Neuronal stem cell (in vitro differentiated cells): ENCODE results near the gene NDRG4.

Experiments used
- DNase-seq: peaks from one replicate; pipeline ENCODE4 v3.0.0-alpha.2; 2013; ENCODE audit warnings: low spot score
- H2AFZ ChIP-seq: one replicate; pipeline ENCODE4 v1.6.1; 2013; ENCODE audit warnings: mild to moderate bottlenecking, low read length, inconsistent platforms
- H2AK5ac ChIP-seq: 2 replicates; pipeline ENCODE4 v1.6.1; 2013; ENCODE audit warnings: low read depth, mild to moderate bottlenecking, inconsistent platforms, low read length, moderate library complexity, mixed read lengths
- H2BK120ac ChIP-seq: 2 replicates; pipeline ENCODE4 v1.6.1; 2013; ENCODE audit warnings: low read depth, mild to moderate bottlenecking, inconsistent platforms, low read length, moderate library complexity, mixed read lengths
- H2BK12ac ChIP-seq: one replicate; pipeline ENCODE4 v1.6.1; 2013; ENCODE audit warnings: low read length, inconsistent platforms
- H2BK15ac ChIP-seq: 2 replicates; pipeline ENCODE4 v1.6.1; 2013; ENCODE audit warnings: mild to moderate bottlenecking, low read length, inconsistent platforms, mixed read lengths
- H2BK5ac ChIP-seq: one replicate; pipeline ENCODE4 v1.6.1; 2013; ENCODE audit warnings: inconsistent platforms, mild to moderate bottlenecking, low read length, moderate library complexity
- H3K14ac ChIP-seq: one replicate; pipeline ENCODE4 v1.6.1; 2013; ENCODE audit warnings: low read length, inconsistent platforms
- H3K18ac ChIP-seq: 2 replicates; pipeline ENCODE4 v1.6.1; 2013; ENCODE audit warnings: low read length, inconsistent platforms
- H3K23ac ChIP-seq: 2 replicates; pipeline ENCODE4 v1.6.1; 2013; ENCODE audit warnings: low read depth, mild to moderate bottlenecking, mixed read lengths, low read length, inconsistent platforms; ENCODE audit not compliant: poor library complexity
- H3K27ac ChIP-seq: replicated peaks from 3 replicates; pipeline ENCODE4 v1.5.1; 2013; ENCODE audit warnings: low read length, inconsistent platforms
- H3K27me3 ChIP-seq, 3 experiments: 2 replicates each; pipeline ENCODE4 v1.6.1; 2013; ENCODE audit warnings: low read length in 3 of 3, mild to moderate bottlenecking in 2 of 3, inconsistent platforms in 1 of 3, low read depth in 1 of 3, mixed read lengths in 1 of 3, moderate library complexity in 1 of 3; ENCODE audit not compliant: control insufficient read depth in 3 of 3, insufficient read depth in 3 of 3
- H3K36me3 ChIP-seq, 2 donors: replicated peaks in 1 of 2; 2 replicates each; pipeline ENCODE4 v1.6.1; 2013; ENCODE audit warnings: low read length in 2 of 2; ENCODE audit not compliant: control insufficient read depth in 2 of 2, insufficient read depth in 2 of 2
- H3K4ac ChIP-seq: 2 replicates; pipeline ENCODE4 v1.6.1; 2013; ENCODE audit warnings: inconsistent platforms, mild to moderate bottlenecking, low read length, moderate library complexity
- H3K4me1 ChIP-seq, 2 donors: 1 replicate in 1 of 2; 2 replicates in 1 of 2; pipeline ENCODE4 v1.6.1; 2013; ENCODE audit warnings: low read length in 2 of 2, low read depth in 1 of 2; ENCODE audit not compliant: control insufficient read depth in 2 of 2, insufficient read depth in 1 of 2
- H3K4me2 ChIP-seq: one replicate; pipeline ENCODE4 v1.6.1; 2013; ENCODE audit warnings: mild to moderate bottlenecking, low read length, inconsistent platforms; ENCODE audit not compliant: insufficient read depth, poor library complexity, severe bottlenecking
- H3K4me3 ChIP-seq, 2 donors: 2 replicates each; pipeline ENCODE4 v1.5.1; 2013; ENCODE audit warnings: low read length in 2 of 2, mild to moderate bottlenecking in 2 of 2, inconsistent platforms in 1 of 2, moderate library complexity in 1 of 2
- H3K79me1 ChIP-seq: one replicate; pipeline ENCODE4 v1.6.1; 2013; ENCODE audit warnings: low read depth, mild to moderate bottlenecking, inconsistent platforms, low read length, moderate library complexity
- H3K9ac ChIP-seq: one replicate; pipeline ENCODE4 v1.6.1; 2013; ENCODE audit warnings: mild to moderate bottlenecking, low read depth, low read length, inconsistent platforms; ENCODE audit not compliant: poor library complexity
- H3K9me3 ChIP-seq, 2 donors: replicated peaks in 1 of 2; 2 replicates each; pipeline versions ENCODE3 to v1.6.1; 2013; ENCODE audit warnings: low read length in 2 of 2, mild to moderate bottlenecking in 2 of 2, inconsistent platforms in 1 of 2, low read depth in 1 of 2, mixed read lengths in 1 of 2, moderate library complexity in 1 of 2; ENCODE audit not compliant: control insufficient read depth in 2 of 2, insufficient read depth in 1 of 2
- H4K8ac ChIP-seq: one replicate; pipeline ENCODE4 v1.6.1; 2013; ENCODE audit warnings: low read depth, mild to moderate bottlenecking, inconsistent platforms, low read length, moderate library complexity
- H4K91ac ChIP-seq: one replicate; pipeline ENCODE4 v1.6.1; 2013; ENCODE audit warnings: low read length, low read depth, mild to moderate bottlenecking, inconsistent platforms; ENCODE audit not compliant: poor library complexity
- WGBS, 2 donors: extraction: QIAGEN DNeasy Blood & Tissue Kit; methylation state at CpG; one replicate each; pipeline ENCODE4 v1.1.7; 2013; ENCODE audit warnings: missing lambda C conversion rate in 2 of 2, mixed read lengths in 1 of 2; ENCODE audit not compliant: insufficient read length in 2 of 2, insufficient replicate concordance in 1 of 2; ENCODE audit errors: extremely low coverage in 2 of 2; 5-methylcytosine and 5-hydroxymethylcytosine counted together

The NDRG4 gene

GRCh38 chr16:58498341-58499091 lies 1.4 kb upstream of the NDRG4 start:
- Histone ChIP-seq H3K18ac (no peak overlapping the region), H2BK5ac (peak overlapping the region; percentile 63), H2BK120ac (peak overlapping the region; percentile 7), H3K23ac (no peak overlapping the region), H3K9ac (peak overlapping the region; percentile 1), H3K4ac (no peak overlapping the region), H4K8ac (no peak overlapping the region), H3K27me3 (peaks cover 0 to 2% (median 0%) of the 10 kb centered on the region in 3 experiments), H2AFZ (no peak overlapping the region), H2BK15ac (peak overlapping the region; percentile 52), H3K14ac (no peak overlapping the region), H3K4me2 (no peak overlapping the region), H3K36me3 (peaks cover 0 to 2% of the 10 kb centered on the region in 2 donors), H2BK12ac (peak overlapping the region; percentile 27), H2AK5ac (peak overlapping the region; percentile 91), H3K27ac (no peak overlapping the region), H4K91ac (no peak overlapping the region), H3K4me1 (peaks cover 40 to 52% of the 10 kb centered on the region in 2 donors), H3K4me3 (no peak overlapping the region), H3K9me3 (no peaks in the 10 kb centered on the region), H3K79me1 (peaks cover 4% of the 10 kb centered on the region)
- WGBS, 2 donors: no CpG with 5 or more reads among the region's 9 CpGs
- no peak for DNase-seq

DNA sequence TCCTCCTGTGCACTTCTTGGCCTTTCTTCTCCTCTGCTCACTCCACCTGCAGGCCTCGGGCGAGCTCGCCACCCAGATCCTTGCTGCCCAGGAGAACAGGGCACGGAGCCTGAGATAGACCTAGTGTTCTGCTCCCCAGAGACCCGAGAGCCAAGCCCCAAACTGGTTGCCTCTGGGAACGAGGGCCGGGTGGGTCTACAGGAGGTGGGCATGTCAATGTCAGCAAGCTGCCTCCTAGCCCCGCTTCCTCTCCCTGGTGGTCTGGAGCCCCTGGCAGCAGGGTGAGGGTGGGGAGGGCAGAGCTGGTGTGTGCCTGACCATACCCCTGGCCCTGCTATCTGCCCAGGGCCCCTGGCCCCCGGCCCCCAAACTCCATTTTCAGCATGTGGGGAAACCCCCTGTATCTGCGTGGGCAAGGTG lies 841 bp upstream of the NDRG4 start:
- Histone ChIP-seq H2BK120ac (peak overlapping the region; percentile 7), H2BK5ac (no peak overlapping the region), H3K4me1 (peaks cover 37 to 46% of the 10 kb centered on the region in 2 donors), H3K18ac (peak overlapping the region; percentile 49), H2BK12ac (peak overlapping the region; percentile 27), H3K36me3 (peaks cover 2 to 8% of the 10 kb centered on the region in 2 donors), H3K27ac (no peak overlapping the region), H3K9ac (no peak overlapping the region), H2BK15ac (peak overlapping the region; percentile 91), H3K79me1 (peaks cover 4% of the 10 kb centered on the region), H3K4me2 (no peak overlapping the region), H2AFZ (peak overlapping the region; percentile 91), H3K14ac (no peak overlapping the region), H3K4ac (no peak overlapping the region), H4K8ac (no peak overlapping the region), H4K91ac (no peak overlapping the region), H3K4me3 (no peak overlapping the region), H2AK5ac (peak overlapping the region; percentile 90), H3K27me3 (peaks cover 0 to 2% (median 0%) of the 10 kb centered on the region in 3 experiments), H3K9me3 (no peaks in the 10 kb centered on the region), H3K23ac (peak overlapping the region; percentile 52)
- no peak for DNase-seq
- WGBS, 2 donors: no CpG with 5 or more reads among the region's 10 CpGs

DNA sequence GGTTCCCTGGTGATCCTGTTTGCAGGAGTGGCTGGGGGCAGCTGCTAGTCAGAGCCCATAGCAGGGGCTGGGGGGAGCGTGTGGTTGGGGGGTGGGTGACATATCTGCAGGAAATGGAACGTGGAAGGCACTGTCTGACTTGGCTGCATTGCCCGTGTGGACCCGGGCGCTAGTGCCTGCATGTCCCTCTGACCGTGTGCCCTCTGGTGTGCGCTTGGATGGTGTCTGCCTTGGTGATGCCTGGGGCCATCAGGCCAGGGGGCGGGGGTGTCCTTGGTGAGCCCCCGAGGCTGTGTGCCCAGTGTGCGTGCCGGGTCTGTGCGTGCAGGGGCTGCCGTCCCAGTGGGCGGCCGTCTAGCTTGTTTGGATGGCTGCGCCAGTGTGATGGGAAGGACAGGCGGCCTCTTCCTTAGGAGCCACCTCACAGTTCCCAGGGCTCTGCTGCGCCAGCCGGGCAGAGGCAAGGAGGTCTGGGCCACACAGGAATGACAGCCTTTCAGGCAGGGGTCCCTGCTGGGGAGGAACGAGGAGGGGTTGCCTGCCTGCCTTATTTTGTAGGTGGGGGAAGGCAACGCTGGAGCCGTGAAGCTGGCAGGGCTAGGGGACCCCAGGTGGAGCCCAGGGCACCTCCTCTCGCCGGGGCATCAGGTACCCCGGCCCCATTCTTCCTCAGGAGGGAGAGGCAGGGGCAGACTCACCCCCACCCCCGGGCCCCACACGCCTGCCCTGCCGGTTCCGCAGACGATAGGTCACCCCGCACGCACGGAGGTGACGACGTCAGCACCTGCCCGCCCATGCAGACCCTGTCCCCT lies 693 bp downstream of the NDRG4 start:
- peaks cover 0 to 2% (median 0%) of the 10 kb centered on the region in 3 experiments for H3K27me3 ChIP-seq
- no peak for DNase-seq
- peak overlapping the region; percentile 100 for H3K4me2 ChIP-seq

More for the DNA sequence above, 693 bp downstream of the NDRG4 start:
- H3K9me3 ChIP-seq: no peaks in the 10 kb centered on the region
- peak overlapping the region; percentile 90 for H3K9ac ChIP-seq
- peak overlapping the region; percentile 97 for H3K14ac ChIP-seq
- H4K8ac ChIP-seq: no peak overlapping the region
- peak overlapping the region; percentile 89 for H3K23ac ChIP-seq
- peak overlapping the region; percentile 94 for H2BK120ac ChIP-seq
- H2BK5ac ChIP-seq: no peak overlapping the region
- H2BK12ac ChIP-seq: no peak overlapping the region
- H3K4ac ChIP-seq: peak overlapping the region; percentile 57
- peak overlapping the region; percentile 91 for H3K18ac ChIP-seq
- H2AFZ ChIP-seq: peak overlapping the region; percentile 91
- peak overlapping the region; percentile 68 for H2AK5ac ChIP-seq
- H3K4me3 ChIP-seq: peak overlapping the region; percentile 61 to 77
- no CpG with 5 or more reads among the region's 36 CpGs for WGBS, 2 donors
- peaks cover 26 to 34% of the 10 kb centered on the region in 2 donors for H3K4me1 ChIP-seq
- no peak overlapping the region for H4K91ac ChIP-seq
- peaks cover 4% of the 10 kb centered on the region for H3K79me1 ChIP-seq
- H2BK15ac ChIP-seq: peak overlapping the region; percentile 77
- H3K36me3 ChIP-seq: peaks cover 7 to 13% of the 10 kb centered on the region in 2 donors
- no peak overlapping the region for H3K27ac ChIP-seq
